IgD-negative memory B cell (primary cell): ENCODE results near the gene ARFGAP1. TPM values are rescaled to one million over a fixed set of nuclear protein-coding genes. Genes with fewer than 3 reads are reported as not detected.

Experiments used
- H3K27ac Mint-ChIP-seq, 3 donors: one replicate each; pipeline ENCODE4 v1.8.0; 2020 to 2022; ENCODE audit warnings: mild to moderate bottlenecking in 3 of 3, mixed read lengths in 3 of 3, moderate library complexity in 1 of 3
- H3K27me3 Mint-ChIP-seq: one replicate; pipeline ENCODE4 v1.8.0; 2021; ENCODE audit warnings: mixed read lengths
- H3K36me3 Mint-ChIP-seq: one replicate; pipeline ENCODE4 v1.8.0; 2020; ENCODE audit warnings: mild to moderate bottlenecking, mixed read lengths
- H3K4me1 Mint-ChIP-seq, 3 donors: one replicate each; pipeline ENCODE4 v1.8.0; 2020 to 2022; ENCODE audit warnings: mixed read lengths in 3 of 3, mild to moderate bottlenecking in 1 of 3
- H3K4me3 Mint-ChIP-seq, 4 donors: one replicate each; pipeline ENCODE4 v1.8.0; 2020 to 2022; ENCODE audit warnings: mild to moderate bottlenecking in 4 of 4, mixed read lengths in 4 of 4, moderate library complexity in 3 of 4
- H3K9me3 Mint-ChIP-seq, 3 donors: one replicate each; pipeline ENCODE4 v1.8.0; 2020 to 2021; ENCODE audit warnings: mixed read lengths in 3 of 3, mild to moderate bottlenecking in 1 of 3
- polyA plus RNA-seq: library from polyadenylated mRNA; unstranded; fragments of 300-500 nt; fragmentation: Illumina TruSeq; gene quantifications from one replicate; pipeline ENCODE4 v1.2.3, GENCODE V29; 2021

Gene ARFGAP1
- polyA plus RNA-seq, 1 donor from 2014 or later: 12.2 TPM

GRCh38 chr20:63261060-63261794, 11.4 kb upstream of the ARFGAP1 start:
- Mint-ChIP-seq H3K36me3 (peaks cover 1% of the 10 kb centered on the region), H3K4me1 (no peaks in the 10 kb centered on the region), H3K4me3 (no peak overlapping the region), H3K9me3 (no peaks in the 10 kb centered on the region), H3K27me3 (peaks cover 32% of the 10 kb centered on the region), H3K27ac (no peak overlapping the region)

- H3K27me3 Mint-ChIP-seq: peaks cover 29% of the 10 kb centered on the region
- H3K36me3 Mint-ChIP-seq: peaks cover 1% of the 10 kb centered on the region
- no peak overlapping the region for H3K27ac Mint-ChIP-seq
- no peak overlapping the region for H3K4me3 Mint-ChIP-seq
- H3K4me1 Mint-ChIP-seq: no peaks in the 10 kb centered on the region
- no peaks in the 10 kb centered on the region for H3K9me3 Mint-ChIP-seq
Observed at GRCh38 chr20:63261795-63262528, 10.7 kb upstream of the ARFGAP1 start.

GRCh38 chr20:63262836-63263235, 9.8 kb upstream of the ARFGAP1 start:
- H3K36me3 Mint-ChIP-seq: peaks cover 1% of the 10 kb centered on the region
- H3K4me3 Mint-ChIP-seq: no peak overlapping the region
- H3K4me1 Mint-ChIP-seq: no peaks in the 10 kb centered on the region
- peaks cover 28% of the 10 kb centered on the region for H3K27me3 Mint-ChIP-seq
- H3K9me3 Mint-ChIP-seq: no peaks in the 10 kb centered on the region
- H3K27ac Mint-ChIP-seq: no peak overlapping the region

- Mint-ChIP-seq H3K9me3 (no peaks in the 10 kb centered on the region), H3K4me1 (no peaks in the 10 kb centered on the region), H3K4me3 (no peak overlapping the region), H3K27me3 (peaks cover 22% of the 10 kb centered on the region), H3K27ac (no peak overlapping the region), H3K36me3 (peaks cover 1% of the 10 kb centered on the region)
Observed at GRCh38 chr20:63264000-63264399, 8.6 kb upstream of the ARFGAP1 start.

- H3K27ac Mint-ChIP-seq: peak overlapping the region in 1 of 3 donors; percentile 73
- peaks cover 1% of the 10 kb centered on the region for H3K36me3 Mint-ChIP-seq
- H3K27me3 Mint-ChIP-seq: peaks cover 19% of the 10 kb centered on the region
- H3K4me3 Mint-ChIP-seq: no peak overlapping the region
- no peaks in the 10 kb centered on the region for H3K4me1 Mint-ChIP-seq
- no peaks in the 10 kb centered on the region for H3K9me3 Mint-ChIP-seq
Observed at GRCh38 chr20:63264519-63264918, 8.1 kb upstream of the ARFGAP1 start.

GRCh38 chr20:63265891-63266515, 6.6 kb upstream of the ARFGAP1 start:
- Mint-ChIP-seq H3K36me3 (peaks cover 1% of the 10 kb centered on the region), H3K27ac (no peak overlapping the region), H3K27me3 (peaks cover 18% of the 10 kb centered on the region), H3K4me3 (no peak overlapping the region), H3K9me3 (no peaks in the 10 kb centered on the region), H3K4me1 (no peaks in the 10 kb centered on the region)

- peak overlapping the region in 1 of 4 donors; percentile 20 for H3K4me3 Mint-ChIP-seq
- H3K9me3 Mint-ChIP-seq: no peaks in the 10 kb centered on the region
- no peak overlapping the region for H3K27ac Mint-ChIP-seq
- H3K27me3 Mint-ChIP-seq: peaks cover 18% of the 10 kb centered on the region
- H3K4me1 Mint-ChIP-seq: peaks cover 4 to 8% (median 6%) of the 10 kb centered on the region in 3 donors
- H3K36me3 Mint-ChIP-seq: peaks cover 3% of the 10 kb centered on the region
Observed at GRCh38 chr20:63267691-63268090, 4.9 kb upstream of the ARFGAP1 start.

- Mint-ChIP-seq H3K27ac (no peak overlapping the region), H3K4me1 (peaks cover 5 to 8% (median 6%) of the 10 kb centered on the region in 3 donors), H3K27me3 (peaks cover 14% of the 10 kb centered on the region), H3K4me3 (peak overlapping the region in 1 of 4 donors; percentile 20), H3K9me3 (no peaks in the 10 kb centered on the region), H3K36me3 (peaks cover 3% of the 10 kb centered on the region)
Observed at GRCh38 chr20:63268256-63268655, 4.4 kb upstream of the ARFGAP1 start.

GRCh38 chr20:63268671-63269439, 3.8 kb upstream of the ARFGAP1 start:
- H3K27ac Mint-ChIP-seq: no peak overlapping the region
- no peak overlapping the region for H3K4me3 Mint-ChIP-seq
- no peaks in the 10 kb centered on the region for H3K9me3 Mint-ChIP-seq
- H3K36me3 Mint-ChIP-seq: peaks cover 3% of the 10 kb centered on the region
- H3K27me3 Mint-ChIP-seq: peaks cover 13% of the 10 kb centered on the region
- H3K4me1 Mint-ChIP-seq: peaks cover 11 to 12% (median 11%) of the 10 kb centered on the region in 3 donors

- Mint-ChIP-seq H3K27ac (peak overlapping the region in 1 of 3 donors; percentile 62), H3K4me1 (peaks cover 13 to 15% (median 15%) of the 10 kb centered on the region in 3 donors), H3K9me3 (no peaks in the 10 kb centered on the region), H3K36me3 (peaks cover 3% of the 10 kb centered on the region), H3K27me3 (peaks cover 6% of the 10 kb centered on the region), H3K4me3 (peak overlapping the region in 1 of 4 donors; percentile 8)
Observed at GRCh38 chr20:63269724-63270123, 2.9 kb upstream of the ARFGAP1 start.

- peak overlapping the region in 3 of 4 donors; percentile 33 to 92 (median 84) for H3K4me3 Mint-ChIP-seq
- H3K4me1 Mint-ChIP-seq: peaks cover 13 to 22% (median 15%) of the 10 kb centered on the region in 3 donors
- peak overlapping the region in 1 of 3 donors; percentile 54 for H3K27ac Mint-ChIP-seq
- no peaks in the 10 kb centered on the region for H3K9me3 Mint-ChIP-seq
- peaks cover 1% of the 10 kb centered on the region for H3K27me3 Mint-ChIP-seq
- peaks cover 3% of the 10 kb centered on the region for H3K36me3 Mint-ChIP-seq
Observed at GRCh38 chr20:63270606-63271325, 1.8 kb upstream of the ARFGAP1 start.

GRCh38 chr20:63273059-63273579, 506 bp downstream of the ARFGAP1 start:
- Mint-ChIP-seq H3K4me3 (peak overlapping the region; percentile 86 to 96 (median 94)), H3K36me3 (peaks cover 3% of the 10 kb centered on the region), H3K27ac (peak overlapping the region; percentile 66 to 95 (median 86)), H3K27me3 (peaks cover 1% of the 10 kb centered on the region), H3K4me1 (peaks cover 13 to 22% (median 15%) of the 10 kb centered on the region in 3 donors), H3K9me3 (no peaks in the 10 kb centered on the region)

GRCh38 chr20:63273635-63274380, 1.2 kb downstream of the ARFGAP1 start:
- Mint-ChIP-seq H3K36me3 (peaks cover 3% of the 10 kb centered on the region), H3K27ac (peak overlapping the region; percentile 66 to 95 (median 86)), H3K27me3 (peaks cover 1% of the 10 kb centered on the region), H3K9me3 (no peaks in the 10 kb centered on the region), H3K4me3 (peak overlapping the region; percentile 86 to 96 (median 94)), H3K4me1 (peaks cover 13 to 22% (median 15%) of the 10 kb centered on the region in 3 donors)
